K562 (cell line): ENCODE data around the gene ECHDC3.

Source experiments
- ARHGAP35 ChIP-seq: fragments of 450-650 bp; IDR thresholded peaks from 2 replicates; pipeline ENCODE4 v1.6.1; 2018; ENCODE audit not compliant: partially characterized antibody
- BRCA1 ChIP-seq, 2 experiments: fragments of 450-650 bp in 1 of 2; sonication (generic) in 1 of 2; formaldehyde crosslinking in 1 of 2; IDR thresholded peaks; 2 replicates each; pipeline versions ENCODE4 v1.5.0 to v1.6.1; 2017 to 2020; ENCODE audit warnings: mild to moderate bottlenecking in 1 of 2, missing genetic modification reagents in 1 of 2
- BRF2 ChIP-seq: IDR thresholded peaks from 3 replicates; pipeline ENCODE4 v1.6.1; 2011; ENCODE audit warnings: borderline replicate concordance, mild to moderate bottlenecking; ENCODE audit not compliant: insufficient read length, insufficient read depth
- FOS ChIP-seq: IDR thresholded peaks from 3 replicates; pipeline ENCODE4 v1.6.1; 2011; ENCODE audit not compliant: insufficient read length; ENCODE audit errors: extremely low read depth
- FOXK1 ChIP-seq: sonication (generic); formaldehyde crosslinking; IDR thresholded peaks from 2 replicates; pipeline ENCODE4 v1.8.0; 2022; ENCODE audit warnings: missing genetic modification reagents, mild to moderate bottlenecking, borderline replicate concordance
- MAFK ChIP-seq: IDR thresholded peaks from 2 replicates; pipeline ENCODE4 v1.6.1; 2011; ENCODE audit warnings: low read length, improper control_type of control experiment
- MTA2 ChIP-seq: fragments of 450-650 bp; IDR thresholded peaks from 2 replicates; pipeline ENCODE4 v1.6.1; 2016; ENCODE audit warnings: low read depth
- NR2C2 ChIP-seq, 2 experiments: fragments of 200-800 bp in 1 of 2; sonication (Bioruptor generic) in 1 of 2; sonication (generic) in 1 of 2; formaldehyde crosslinking in 1 of 2; IDR thresholded peaks; 2 replicates each; pipeline versions ENCODE4 v1.6.1 to v1.8.0; 2016 to 2022; ENCODE audit warnings: mild to moderate bottlenecking in 1 of 2, missing compliant biosample characterization in 1 of 2, missing genetic modification characterization in 1 of 2, missing genetic modification reagents in 1 of 2
- TAL1 ChIP-seq: fragments of 450-650 bp; IDR thresholded peaks from 2 replicates; pipeline ENCODE4 v1.6.1; 2016; ENCODE audit warnings: mild to moderate bottlenecking
- TCF7L2 ChIP-seq: fragments of 150-350 bp; IDR thresholded peaks from 2 replicates; pipeline ENCODE4 v1.6.1; 2016; ENCODE audit warnings: low read depth, mild to moderate bottlenecking, low read length, moderate library complexity
- ZFP1 ChIP-seq: fragments of 450-650 bp; formaldehyde crosslinking; IDR thresholded peaks from 2 replicates; pipeline ENCODE4 v1.4.0; 2020; ENCODE audit warnings: mild to moderate bottlenecking, mixed read lengths
- ZNF24 ChIP-seq: fragments of 450-650 bp; IDR thresholded peaks from 2 replicates; pipeline ENCODE4 v1.6.1; 2016
- TF ChIP-seq, protein P1 (sequence below), 3 experiments: IDR thresholded peaks in 2 of 3; conservative IDR thresholded peaks in 1 of 3; 2 replicates each; pipeline ENCODE4 v1.5.1; 2011 to 2012; ENCODE audit warnings: low read length in 3 of 3, mild to moderate bottlenecking in 3 of 3, control low read depth in 2 of 3, improper control_type of control experiment in 1 of 3, inconsistent platforms in 1 of 3, low read depth in 1 of 3, mixed read lengths in 1 of 3, moderate library complexity in 1 of 3; ENCODE audit not compliant: insufficient read depth in 2 of 3

DNA sequence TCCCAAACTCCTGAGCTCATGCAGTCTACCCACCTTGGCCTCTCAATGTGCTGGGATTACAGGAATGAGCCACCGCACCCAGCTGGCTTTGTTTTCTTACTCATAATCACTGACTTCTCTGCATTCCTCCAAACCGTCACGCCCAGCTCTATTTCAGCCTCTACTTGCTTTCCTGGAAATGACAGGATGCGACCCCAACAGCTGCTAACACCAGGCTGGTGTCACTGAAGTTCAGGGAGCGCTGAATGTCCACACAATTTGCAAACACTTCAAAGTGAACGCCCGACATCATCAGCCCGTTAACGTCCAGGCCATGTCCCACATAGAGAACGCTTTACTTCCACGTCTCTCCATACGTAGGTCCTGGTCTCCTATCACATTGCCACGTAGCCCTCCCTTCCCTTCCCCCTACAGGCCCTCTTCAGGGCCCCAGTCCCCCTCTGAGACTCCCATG, 68.2 kb downstream of the ECHDC3 start:
- TF ChIP-seq TCF7L2 (no peak), MTA2 (no peak), FOXK1 (CRISPR knock-in tag) (no peak), MAFK (no peak), NR2C2 (CRISPR knock-in tag; IDR thresholded peaks at IDR 0.05) (no peak), NR2C2 (tag; IDR thresholded peaks at IDR 0.05) (no peak), ZNF24 (no peak), ARHGAP35 (no peak), FOS (no peak), ZFP1 (CRISPR knock-in tag) (no peak), BRF2 (no peak), TAL1 (no peak), BRCA1 (IDR thresholded peaks at IDR 0.05) (no peak), BRCA1 (CRISPR knock-in tag; IDR thresholded peaks at IDR 0.05) (no peak)
- TF ChIP-seq, protein P1, sequence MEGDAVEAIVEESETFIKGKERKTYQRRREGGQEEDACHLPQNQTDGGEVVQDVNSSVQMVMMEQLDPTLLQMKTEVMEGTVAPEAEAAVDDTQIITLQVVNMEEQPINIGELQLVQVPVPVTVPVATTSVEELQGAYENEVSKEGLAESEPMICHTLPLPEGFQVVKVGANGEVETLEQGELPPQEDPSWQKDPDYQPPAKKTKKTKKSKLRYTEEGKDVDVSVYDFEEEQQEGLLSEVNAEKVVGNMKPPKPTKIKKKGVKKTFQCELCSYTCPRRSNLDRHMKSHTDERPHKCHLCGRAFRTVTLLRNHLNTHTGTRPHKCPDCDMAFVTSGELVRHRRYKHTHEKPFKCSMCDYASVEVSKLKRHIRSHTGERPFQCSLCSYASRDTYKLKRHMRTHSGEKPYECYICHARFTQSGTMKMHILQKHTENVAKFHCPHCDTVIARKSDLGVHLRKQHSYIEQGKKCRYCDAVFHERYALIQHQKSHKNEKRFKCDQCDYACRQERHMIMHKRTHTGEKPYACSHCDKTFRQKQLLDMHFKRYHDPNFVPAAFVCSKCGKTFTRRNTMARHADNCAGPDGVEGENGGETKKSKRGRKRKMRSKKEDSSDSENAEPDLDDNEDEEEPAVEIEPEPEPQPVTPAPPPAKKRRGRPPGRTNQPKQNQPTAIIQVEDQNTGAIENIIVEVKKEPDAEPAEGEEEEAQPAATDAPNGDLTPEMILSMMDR (IDR thresholded peaks at IDR 0.05 in 2 of 3, conservative IDR thresholded peaks at IDR 0.05 in 1 of 3; ENCODE audit: insufficient read depth in 2 of 3, low read depth in 1 of 3, low read length in 3 of 3), result no peak
